HepG2 (cell line): Measurements from ENCODE around the gene BCAS1. TPM values are rescaled to one million over a fixed set of nuclear protein-coding genes. Genes with fewer than 3 reads are reported as not detected.

Source experiments
- ARID5B ChIP-seq: IDR thresholded peaks from 2 replicates; pipeline ENCODE4 v1.4.0; 2020; ENCODE audit warnings: mild to moderate bottlenecking, missing genetic modification reagents
- ATF2 ChIP-seq: sonication (generic); formaldehyde crosslinking; IDR thresholded peaks from 2 replicates; pipeline ENCODE4 v1.4.0; 2020; ENCODE audit warnings: missing genetic modification reagents
- ATM ChIP-seq: fragments of 450-650 bp; IDR thresholded peaks from 2 replicates; pipeline ENCODE4 v1.7.1; 2017; ENCODE audit warnings: mild to moderate bottlenecking, borderline replicate concordance
- ELF3 ChIP-seq: IDR thresholded peaks from 2 replicates; pipeline ENCODE4 v1.6.1; 2016; ENCODE audit warnings: missing genetic modification reagents, missing compliant biosample characterization
- KLF11 ChIP-seq: IDR thresholded peaks from 2 replicates; pipeline ENCODE4 v1.6.1; 2016; ENCODE audit warnings: missing compliant biosample characterization
- NFKBIZ ChIP-seq: IDR thresholded peaks from 2 replicates; pipeline ENCODE4 v1.6.1; 2018; ENCODE audit warnings: missing genetic modification reagents, missing compliant biosample characterization
- PPARG ChIP-seq: conservative IDR thresholded peaks from 2 replicates; pipeline ENCODE4 v1.6.1; 2016; ENCODE audit warnings: missing biosample characterization, missing genetic modification reagents
- ZBTB39 ChIP-seq: sonication (generic); formaldehyde crosslinking; IDR thresholded peaks from 2 replicates; pipeline ENCODE4 v1.5.0; 2020; ENCODE audit warnings: missing genetic modification reagents
- ZHX2 ChIP-seq, 2 experiments: sonication (generic) in 1 of 2; formaldehyde crosslinking in 1 of 2; IDR thresholded peaks; 2 replicates each; pipeline versions ENCODE4 v1.6.1 to v1.9.0; 2014 to 2022; ENCODE audit warnings: antibody characterized with exemption in 1 of 2, borderline replicate concordance in 1 of 2, inconsistent platforms in 1 of 2, low read depth in 1 of 2, missing genetic modification reagents in 1 of 2
- ZKSCAN8 ChIP-seq: IDR thresholded peaks from 2 replicates; pipeline ENCODE4 v1.6.1; 2016; ENCODE audit warnings: borderline replicate concordance, missing genetic modification reagents, missing compliant biosample characterization
- ZNF501 ChIP-seq: sonication (generic); formaldehyde crosslinking; IDR thresholded peaks from 2 replicates; pipeline ENCODE4 v1.5.1; 2020; ENCODE audit warnings: mild to moderate bottlenecking, moderate library complexity, missing genetic modification reagents
- polyA plus RNA-seq, 8 experiments: library from polyadenylated mRNA; depleted of rRNA in 3 of 8; stranded (reverse) in 7 of 8; unstranded in 1 of 8; fragments of >200 nt; fragmentation: Illumina TruSeq in 4 of 8; extraction: Trizol in 4 of 8; gene quantifications; 2 replicates each; pipeline versions ENCODE4 v1.2.1 to v1.2.3, GENCODE V29; 2011 to 2016; ENCODE audit warnings: low read depth in 4 of 8, missing spikeins in 1 of 8, mixed read lengths in 1 of 8; ENCODE audit not compliant: insufficient read depth in 1 of 8
- total RNA-seq, 5 experiments: library from RNA; depleted of rRNA; stranded (reverse); fragments of >200 nt; fragmentation: Illumina TruSeq; extraction: Trizol; gene quantifications; 2 replicates each; pipeline ENCODE4 v1.2.3, GENCODE V29; 2016; ENCODE audit warnings: low read depth in 1 of 5
- TF ChIP-seq, protein P1 (sequence below): sonication (generic); formaldehyde crosslinking; IDR thresholded peaks from 2 replicates; pipeline ENCODE4 v1.8.0; 2022; ENCODE audit warnings: mild to moderate bottlenecking, missing genetic modification reagents
- TF ChIP-seq, protein P2 (sequence below): sonication (generic); formaldehyde crosslinking; IDR thresholded peaks from 2 replicates; pipeline ENCODE4 v1.4.0; 2020; ENCODE audit warnings: low read depth, mild to moderate bottlenecking, missing genetic modification reagents

BCAS1 gene
- total and polyA plus RNA-seq, 2 of the 13 experiments (the other 11 are each of a cell fraction or from before 2014, with no cell fraction given) = 0.55 to 0.91 TPM

GRCh38 chr20:54110041-54110440 is 39.6 kb upstream of the BCAS1 start (continued):
- TF ChIP-seq, protein P1, sequence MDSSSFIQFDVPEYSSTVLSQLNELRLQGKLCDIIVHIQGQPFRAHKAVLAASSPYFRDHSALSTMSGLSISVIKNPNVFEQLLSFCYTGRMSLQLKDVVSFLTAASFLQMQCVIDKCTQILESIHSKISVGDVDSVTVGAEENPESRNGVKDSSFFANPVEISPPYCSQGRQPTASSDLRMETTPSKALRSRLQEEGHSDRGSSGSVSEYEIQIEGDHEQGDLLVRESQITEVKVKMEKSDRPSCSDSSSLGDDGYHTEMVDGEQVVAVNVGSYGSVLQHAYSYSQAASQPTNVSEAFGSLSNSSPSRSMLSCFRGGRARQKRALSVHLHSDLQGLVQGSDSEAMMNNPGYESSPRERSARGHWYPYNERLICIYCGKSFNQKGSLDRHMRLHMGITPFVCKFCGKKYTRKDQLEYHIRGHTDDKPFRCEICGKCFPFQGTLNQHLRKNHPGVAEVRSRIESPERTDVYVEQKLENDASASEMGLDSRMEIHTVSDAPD = no peak
- TF ChIP-seq ZKSCAN8 (CRISPR knock-in tag) (0 out of 2 replicates have a peak, but pooled peaks have one; percentile 37), ELF3 (CRISPR knock-in tag) (peak; percentile 69; the same call in 1 of the 2 replicates), NFKBIZ (CRISPR knock-in tag) (0 out of 2 replicates have a peak, but pooled peaks have one; percentile 24), KLF11 (CRISPR knock-in tag) (no peak), ATF2 (CRISPR knock-in tag) (peak; percentile 64; the same call in 1 of the 2 replicates), ARID5B (CRISPR knock-in tag) (peak; percentile 64), PPARG (peak; percentile 69; the same call in 1 of the 2 replicates), ZBTB39 (no peak), ZNF501 (no peak), ZHX2 (IDR thresholded peaks at IDR 0.05; ENCODE audit: low read depth) (no peak), ZHX2 (CRISPR knock-in tag; IDR thresholded peaks at IDR 0.05; ENCODE audit: borderline replicate concordance) (no peak), ATM (peak; percentile 40; the same call in 1 of the 2 replicates)
- TF ChIP-seq, protein P2, sequence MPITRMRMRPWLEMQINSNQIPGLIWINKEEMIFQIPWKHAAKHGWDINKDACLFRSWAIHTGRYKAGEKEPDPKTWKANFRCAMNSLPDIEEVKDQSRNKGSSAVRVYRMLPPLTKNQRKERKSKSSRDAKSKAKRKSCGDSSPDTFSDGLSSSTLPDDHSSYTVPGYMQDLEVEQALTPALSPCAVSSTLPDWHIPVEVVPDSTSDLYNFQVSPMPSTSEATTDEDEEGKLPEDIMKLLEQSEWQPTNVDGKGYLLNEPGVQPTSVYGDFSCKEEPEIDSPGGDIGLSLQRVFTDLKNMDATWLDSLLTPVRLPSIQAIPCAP = no peak
